ENCODE data around the gene ASH1L.

DNA sequence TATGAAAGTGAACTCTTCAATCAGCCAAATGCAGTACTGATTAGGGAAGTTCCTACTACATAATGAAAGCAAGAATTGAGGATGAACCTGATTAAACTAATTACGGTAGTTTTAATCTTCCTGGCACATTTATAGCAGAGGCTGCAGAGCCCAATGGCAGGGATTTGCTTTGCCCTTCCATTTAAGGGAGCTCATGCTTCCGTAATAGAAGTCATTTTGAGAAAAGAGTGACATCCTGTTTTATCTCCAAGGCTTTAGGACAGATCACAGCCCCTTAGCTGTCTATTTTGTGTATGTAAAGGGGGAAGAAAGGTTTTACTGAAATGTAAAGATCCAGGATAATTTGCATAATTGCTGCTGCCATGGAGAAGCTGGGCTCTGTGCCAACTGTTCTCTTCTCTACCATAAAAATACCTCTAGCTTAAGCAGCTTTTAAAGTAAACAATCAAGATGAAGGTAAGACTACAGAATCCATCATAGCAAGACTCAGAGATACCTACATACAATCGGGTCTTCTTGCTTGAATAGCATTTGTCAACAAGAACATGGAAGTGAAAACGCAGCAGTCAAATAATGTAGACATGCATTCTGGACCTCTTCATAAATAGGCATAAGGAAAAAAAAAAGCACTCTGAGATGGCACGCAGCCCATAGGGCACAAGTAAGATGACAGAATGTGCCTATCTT is 62.5 kb downstream of the ASH1L start:
- TF ChIP-seq, protein P1, sequence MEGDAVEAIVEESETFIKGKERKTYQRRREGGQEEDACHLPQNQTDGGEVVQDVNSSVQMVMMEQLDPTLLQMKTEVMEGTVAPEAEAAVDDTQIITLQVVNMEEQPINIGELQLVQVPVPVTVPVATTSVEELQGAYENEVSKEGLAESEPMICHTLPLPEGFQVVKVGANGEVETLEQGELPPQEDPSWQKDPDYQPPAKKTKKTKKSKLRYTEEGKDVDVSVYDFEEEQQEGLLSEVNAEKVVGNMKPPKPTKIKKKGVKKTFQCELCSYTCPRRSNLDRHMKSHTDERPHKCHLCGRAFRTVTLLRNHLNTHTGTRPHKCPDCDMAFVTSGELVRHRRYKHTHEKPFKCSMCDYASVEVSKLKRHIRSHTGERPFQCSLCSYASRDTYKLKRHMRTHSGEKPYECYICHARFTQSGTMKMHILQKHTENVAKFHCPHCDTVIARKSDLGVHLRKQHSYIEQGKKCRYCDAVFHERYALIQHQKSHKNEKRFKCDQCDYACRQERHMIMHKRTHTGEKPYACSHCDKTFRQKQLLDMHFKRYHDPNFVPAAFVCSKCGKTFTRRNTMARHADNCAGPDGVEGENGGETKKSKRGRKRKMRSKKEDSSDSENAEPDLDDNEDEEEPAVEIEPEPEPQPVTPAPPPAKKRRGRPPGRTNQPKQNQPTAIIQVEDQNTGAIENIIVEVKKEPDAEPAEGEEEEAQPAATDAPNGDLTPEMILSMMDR (IDR thresholded peaks at IDR 0.05; ENCODE audit: extremely low read depth in 1 of 2, insufficient read depth in 1 of 2, low read depth in 1 of 2, low read length in 2 of 2) = no peak
- TF ChIP-seq EZH2 (IDR thresholded peaks at IDR 0.05; ENCODE audit: borderline replicate concordance, low read depth, low read length, severe bottlenecking) = no peak

Data from endothelial cell of umbilical vein (primary cell).